GM18505 (cell line): ENCODE results near the gene KCNK5.

Experiments used
- ATAC-seq: cut with Tn5 transposase; IDR thresholded peaks from one replicate; pipeline ENCODE4 v1.9.1; 2021; ENCODE audit not compliant: unreplicated experiment
- POLR2A ChIP-seq: IDR thresholded peaks from 4 replicates; pipeline ENCODE4 v1.6.1; 2011; ENCODE audit warnings: borderline replicate concordance; ENCODE audit not compliant: insufficient read depth, insufficient read length; ENCODE audit errors: extremely low read depth

KCNK5 gene

GRCh38 chr6:39256294-39256940 is 27.1 kb upstream of the KCNK5 start:
- ATAC-seq = no peak

GRCh38 chr6:39254999-39255535 is 25.8 kb upstream of the KCNK5 start:
- no peak for TF ChIP-seq POLR2A
- no peak for ATAC-seq

More at GRCh38 chr6:39256294-39256940, 27.1 kb upstream of the KCNK5 start:
- no peak for TF ChIP-seq POLR2A

- no peak for TF ChIP-seq POLR2A
- ATAC-seq = no peak
Observed at GRCh38 chr6:39251406-39251805, 22.1 kb upstream of the KCNK5 start.

GRCh38 chr6:39250507-39250906 is 21.2 kb upstream of the KCNK5 start:
- ATAC-seq = no peak
- no peak for TF ChIP-seq POLR2A

DNA sequence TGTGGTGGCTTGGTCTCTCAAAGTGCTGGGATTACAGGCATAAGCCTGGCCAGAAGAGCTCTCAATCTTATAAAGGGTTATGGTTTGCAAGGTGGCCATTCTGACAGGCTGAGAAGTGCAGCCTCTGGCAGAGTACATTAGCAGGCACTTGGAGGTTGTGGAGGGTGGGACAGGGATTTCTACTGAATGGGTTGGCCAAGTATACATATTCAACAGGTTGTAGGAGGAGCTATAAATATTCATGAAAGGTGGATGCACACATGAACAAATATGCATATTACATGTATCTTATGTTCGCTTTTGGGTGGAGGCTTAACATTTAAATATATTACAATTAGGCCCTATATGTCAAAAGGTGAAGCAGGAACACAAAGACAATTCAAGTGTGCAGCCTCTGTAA is 20.0 kb upstream of the KCNK5 start:
- TF ChIP-seq POLR2A = no peak
- ATAC-seq = no peak

DNA sequence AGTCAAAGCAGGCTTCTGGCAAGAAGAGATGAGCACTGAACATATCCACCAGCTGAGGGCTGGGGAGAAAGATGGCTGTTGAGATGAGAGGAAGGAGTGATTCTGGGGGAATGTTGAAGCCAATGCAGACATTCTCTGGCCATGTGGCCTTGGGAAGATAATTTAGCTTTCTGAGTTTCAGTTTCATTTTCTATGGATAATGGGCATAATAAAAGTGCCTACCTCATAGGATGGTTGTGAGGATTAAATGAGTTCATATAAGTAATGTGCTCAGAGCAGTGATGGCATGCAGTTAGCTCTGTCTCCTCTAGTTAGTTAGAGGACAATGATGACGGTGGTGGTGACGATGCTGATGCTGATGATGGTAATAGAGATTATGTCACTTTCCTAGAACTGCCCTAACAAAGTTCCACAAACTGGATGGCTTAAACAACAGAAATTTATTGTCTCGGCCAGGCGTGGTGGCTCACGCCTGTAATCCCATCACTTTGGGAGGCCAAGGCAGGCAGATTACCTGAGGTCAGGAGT is 18.5 kb upstream of the KCNK5 start:
- TF ChIP-seq POLR2A = no peak
- no peak for ATAC-seq

- no peak for ATAC-seq
Observed at GRCh38 chr6:39243809-39244208, 14.5 kb upstream of the KCNK5 start.

GRCh38 chr6:39240155-39240757 is 11.0 kb upstream of the KCNK5 start:
- no peak for TF ChIP-seq POLR2A
- no peak for ATAC-seq

More at GRCh38 chr6:39243809-39244208, 14.5 kb upstream of the KCNK5 start:
- TF ChIP-seq POLR2A = no peak

DNA sequence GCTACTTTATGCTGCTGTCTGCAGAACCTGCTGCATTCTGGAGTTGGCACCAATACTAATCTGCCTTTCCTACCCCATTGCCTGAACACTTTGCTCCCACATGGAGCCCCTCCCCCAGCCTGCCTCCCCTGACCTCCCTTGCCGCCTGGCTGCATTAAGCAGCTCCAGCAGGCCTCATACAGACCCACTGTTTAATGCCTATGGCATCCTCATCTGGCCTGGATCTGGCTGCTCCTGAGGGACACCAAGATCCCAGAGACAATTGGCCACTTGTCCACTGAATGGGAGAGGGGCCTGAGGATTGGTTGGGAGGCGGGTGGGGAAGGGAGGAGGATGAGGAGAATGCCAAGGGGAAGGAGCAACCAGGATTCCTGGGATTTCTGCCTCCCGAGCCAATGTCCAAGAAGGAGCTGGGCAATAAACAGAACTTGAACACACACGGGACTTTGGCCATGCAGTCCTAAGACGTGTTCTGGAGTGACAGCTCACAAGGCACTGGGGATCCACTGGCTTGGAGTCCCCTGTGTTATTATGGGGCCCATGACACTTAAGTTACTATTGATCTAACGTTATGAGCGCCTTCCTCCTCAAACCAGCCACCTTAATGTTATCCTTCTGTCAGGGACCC is 10.4 kb upstream of the KCNK5 start:
- TF ChIP-seq POLR2A = no peak
- no peak for ATAC-seq

DNA sequence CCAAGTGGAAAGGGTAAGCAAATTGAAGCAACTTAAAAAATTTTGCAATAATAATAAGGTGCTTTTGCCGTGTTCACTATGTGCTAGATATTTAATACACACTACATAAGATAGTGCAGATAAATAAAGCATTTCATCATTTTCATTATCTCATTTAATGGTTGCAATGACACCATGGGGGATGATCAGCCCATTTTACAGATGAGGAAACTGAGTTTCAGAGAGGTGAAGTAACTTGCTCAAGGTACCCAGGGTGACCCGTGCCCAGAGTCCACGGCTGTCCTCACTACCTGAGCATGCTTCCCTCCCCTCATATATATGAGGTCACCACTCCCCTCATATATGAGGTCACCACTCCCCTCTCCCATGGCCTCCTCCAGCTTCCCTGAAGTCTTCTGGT is 7.5 kb upstream of the KCNK5 start:
- no peak for TF ChIP-seq POLR2A
- no peak for ATAC-seq

DNA sequence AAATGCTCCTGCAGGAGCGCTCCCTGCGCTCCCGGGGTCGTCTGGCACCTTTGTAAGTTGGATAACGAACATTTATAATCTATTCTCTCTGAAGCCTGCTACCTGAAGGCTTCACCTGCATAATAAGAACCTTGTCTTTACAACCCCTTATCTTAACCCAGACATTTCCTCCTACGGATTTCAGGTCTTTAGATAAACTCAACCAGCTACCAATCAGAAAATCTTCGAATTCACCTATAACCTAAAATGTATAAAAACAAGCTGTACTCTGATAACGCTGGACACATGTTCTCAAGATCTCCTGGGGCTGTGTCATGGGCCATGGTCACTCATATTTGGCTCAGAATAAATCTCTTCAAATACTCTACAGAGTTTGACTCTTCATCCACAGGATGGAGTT is 4.1 kb upstream of the KCNK5 start:
- TF ChIP-seq POLR2A = no peak
- no peak for ATAC-seq

DNA sequence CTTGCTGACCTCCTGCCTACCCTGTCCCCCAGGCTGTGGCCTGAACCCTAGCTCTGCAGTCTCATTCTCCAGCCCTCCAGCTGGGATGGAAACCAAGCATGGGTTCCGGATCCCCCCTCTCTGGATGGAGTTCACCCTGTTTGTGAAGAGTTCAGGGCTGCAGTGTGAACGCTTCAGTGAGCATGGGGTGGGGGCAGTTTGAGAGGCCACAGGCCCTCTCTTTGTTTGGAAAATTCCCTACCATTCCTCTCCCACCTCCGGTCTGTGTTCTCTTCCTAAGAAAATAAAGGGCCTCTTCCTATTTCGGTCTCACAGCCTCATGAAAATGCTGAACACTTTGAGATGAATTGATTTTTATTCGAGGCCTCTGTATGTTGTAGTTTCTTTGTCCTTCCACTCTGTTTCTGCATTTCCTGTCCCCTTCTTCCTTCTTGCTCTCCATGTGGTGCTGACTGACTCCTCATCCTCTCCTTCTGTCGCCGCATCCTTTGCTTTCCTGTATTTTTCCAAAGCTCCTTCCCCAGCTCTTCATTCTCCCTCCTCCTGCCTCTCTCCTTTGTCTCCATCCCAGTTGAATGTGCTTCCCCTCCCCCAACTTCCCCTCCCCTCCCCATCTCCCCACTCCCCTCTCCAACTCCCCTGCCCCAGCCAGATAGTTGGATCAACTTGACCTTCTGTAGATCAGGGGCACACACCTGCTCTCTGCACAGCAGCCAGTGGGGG is 2.4 kb upstream of the KCNK5 start:
- ATAC-seq = no peak
- no peak for TF ChIP-seq POLR2A

GRCh38 chr6:39230654-39231035 is 1.4 kb upstream of the KCNK5 start:
- TF ChIP-seq POLR2A = no peak
- ATAC-seq = no peak
